GM18511 (cell line): ENCODE results near the gene EDAR.

Source experiments
- ATAC-seq: cut with Tn5 transposase; IDR thresholded peaks from one replicate; pipeline ENCODE4 v1.9.1; 2021; ENCODE audit warnings: mild to moderate bottlenecking, moderate library complexity; ENCODE audit not compliant: unreplicated experiment

Gene EDAR

GRCh38 chr2:108926561-108927380 lies 62.2 kb downstream of the EDAR start:
- ATAC-seq, result no peak

GRCh38 chr2:108925735-108926134 lies 63.3 kb downstream of the EDAR start:
- no peak for ATAC-seq

GRCh38 chr2:108925286-108925685 lies 63.7 kb downstream of the EDAR start:
- no peak for ATAC-seq

GRCh38 chr2:108924580-108925251 lies 64.3 kb downstream of the EDAR start:
- no peak for ATAC-seq

- no peak for ATAC-seq
Measured at GRCh38 chr2:108923736-108924579, 65.1 kb downstream of the EDAR start.

GRCh38 chr2:108923019-108923700 lies 65.9 kb downstream of the EDAR start:
- ATAC-seq, result no peak

- ATAC-seq, result no peak
Measured at GRCh38 chr2:108922141-108922915, 66.7 kb downstream of the EDAR start.

- ATAC-seq, result no peak
Measured at GRCh38 chr2:108921096-108922030, 67.7 kb downstream of the EDAR start.

- no peak for ATAC-seq
Measured at GRCh38 chr2:108920686-108921085, 68.3 kb downstream of the EDAR start.

GRCh38 chr2:108919571-108920373 lies 69.2 kb downstream of the EDAR start:
- ATAC-seq, result no peak

GRCh38 chr2:108918941-108919341 lies 70.1 kb downstream of the EDAR start:
- ATAC-seq, result no peak

GRCh38 chr2:108918156-108918874 lies 70.7 kb downstream of the EDAR start:
- ATAC-seq, result no peak

- ATAC-seq, result no peak
Measured at GRCh38 chr2:108917526-108917925, 71.5 kb downstream of the EDAR start.

GRCh38 chr2:108916796-108917421 lies 72.1 kb downstream of the EDAR start:
- no peak for ATAC-seq

GRCh38 chr2:108916122-108916795 lies 72.8 kb downstream of the EDAR start:
- no peak for ATAC-seq

GRCh38 chr2:108912629-108912902 lies 76.5 kb downstream of the EDAR start:
- ATAC-seq, result no peak
